ENCODE measurements around the gene GRPEL1.

Gene GRPEL1

GRCh38 chr4:7109169-7109568 lies 41.3 kb upstream of the GRPEL1 start:
- no peak overlapping the region for H3K4me3 ChIP-seq (ENCODE audit: low read length)
- TF ChIP-seq, protein P1, sequence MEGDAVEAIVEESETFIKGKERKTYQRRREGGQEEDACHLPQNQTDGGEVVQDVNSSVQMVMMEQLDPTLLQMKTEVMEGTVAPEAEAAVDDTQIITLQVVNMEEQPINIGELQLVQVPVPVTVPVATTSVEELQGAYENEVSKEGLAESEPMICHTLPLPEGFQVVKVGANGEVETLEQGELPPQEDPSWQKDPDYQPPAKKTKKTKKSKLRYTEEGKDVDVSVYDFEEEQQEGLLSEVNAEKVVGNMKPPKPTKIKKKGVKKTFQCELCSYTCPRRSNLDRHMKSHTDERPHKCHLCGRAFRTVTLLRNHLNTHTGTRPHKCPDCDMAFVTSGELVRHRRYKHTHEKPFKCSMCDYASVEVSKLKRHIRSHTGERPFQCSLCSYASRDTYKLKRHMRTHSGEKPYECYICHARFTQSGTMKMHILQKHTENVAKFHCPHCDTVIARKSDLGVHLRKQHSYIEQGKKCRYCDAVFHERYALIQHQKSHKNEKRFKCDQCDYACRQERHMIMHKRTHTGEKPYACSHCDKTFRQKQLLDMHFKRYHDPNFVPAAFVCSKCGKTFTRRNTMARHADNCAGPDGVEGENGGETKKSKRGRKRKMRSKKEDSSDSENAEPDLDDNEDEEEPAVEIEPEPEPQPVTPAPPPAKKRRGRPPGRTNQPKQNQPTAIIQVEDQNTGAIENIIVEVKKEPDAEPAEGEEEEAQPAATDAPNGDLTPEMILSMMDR (conservative IDR thresholded peaks at IDR 0.05; ENCODE audit: low read length): no peak
- no peak for DNase-seq (ENCODE audit: low read depth)

- no peak overlapping the region for H3K4me3 ChIP-seq (ENCODE audit: low read length)
- DNase-seq (ENCODE audit: low read depth): no peak
- TF ChIP-seq, protein P1 (conservative IDR thresholded peaks at IDR 0.05; ENCODE audit: low read length): no peak
These were observed 40.8 kb upstream of the GRPEL1 start for GRCh38 chr4:7108660-7109059.

- TF ChIP-seq, protein P1 (conservative IDR thresholded peaks at IDR 0.05; ENCODE audit: low read length): no peak
- no peak overlapping the region for H3K4me3 ChIP-seq (ENCODE audit: low read length)
- no peak for DNase-seq (ENCODE audit: low read depth)
These were observed 40.3 kb upstream of the GRPEL1 start for GRCh38 chr4:7108046-7108625.

DNA sequence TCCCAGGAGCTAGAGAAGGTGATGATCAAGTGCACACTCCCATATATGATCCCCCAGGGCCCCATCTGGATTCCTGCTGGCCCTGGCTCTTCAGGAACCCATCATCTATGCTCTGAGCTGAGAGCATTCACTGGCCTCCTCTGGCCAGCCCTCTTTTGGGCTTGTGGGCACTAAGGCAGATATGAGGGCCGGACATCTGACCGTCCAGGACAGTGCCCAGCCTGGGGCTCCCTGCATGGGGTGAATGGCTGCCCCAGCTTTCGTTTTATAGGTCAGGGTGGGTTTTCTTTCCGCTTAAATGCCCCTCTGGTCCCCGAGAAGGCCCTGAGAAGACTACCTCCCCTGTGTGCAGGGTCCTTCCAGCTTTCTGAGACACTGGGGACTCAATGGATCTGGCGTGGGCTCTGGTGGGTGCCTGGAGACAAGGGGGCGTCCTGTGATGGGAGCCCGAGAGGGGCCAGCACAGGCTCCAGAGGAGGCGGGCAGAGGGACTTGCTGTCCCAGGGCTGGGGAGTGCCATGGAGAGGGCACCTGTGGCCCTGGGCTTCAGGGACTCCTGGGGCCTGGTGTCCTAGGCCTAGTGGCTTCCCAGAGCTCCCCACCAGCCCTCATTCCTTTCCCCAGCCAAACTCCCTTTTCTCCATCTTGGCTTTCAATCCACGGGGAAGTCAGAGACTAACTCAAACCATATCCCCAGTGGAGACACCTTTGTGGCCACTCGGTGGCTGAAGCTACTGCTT lies 39.5 kb upstream of the GRPEL1 start:
- no peak for DNase-seq (ENCODE audit: low read depth)
- H3K4me3 ChIP-seq (ENCODE audit: low read length): no peak overlapping the region
- TF ChIP-seq, protein P1 (conservative IDR thresholded peaks at IDR 0.05; ENCODE audit: low read length): no peak

DNA sequence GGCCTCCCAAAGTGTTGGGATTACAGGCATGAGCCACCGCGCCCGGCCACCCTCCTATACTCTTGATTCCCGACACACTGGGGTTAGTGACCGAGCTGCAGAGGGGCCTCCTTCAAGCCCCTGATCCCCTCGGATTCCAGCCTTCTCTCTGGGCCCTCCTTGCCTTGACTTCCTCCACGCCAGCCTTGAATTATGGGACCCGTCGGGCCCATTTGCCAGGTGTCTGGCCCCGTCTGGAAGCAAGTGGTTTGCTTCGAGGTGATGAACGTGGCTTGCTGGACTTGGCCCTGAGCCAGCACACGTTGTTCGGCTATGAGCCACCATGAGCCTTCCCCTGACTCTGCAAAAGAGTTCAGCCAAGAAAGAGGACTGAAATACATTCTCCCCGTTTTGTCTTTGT lies 37.4 kb upstream of the GRPEL1 start:
- DNase-seq (ENCODE audit: low read depth): no peak
- TF ChIP-seq, protein P1 (conservative IDR thresholded peaks at IDR 0.05; ENCODE audit: low read length): no peak

GRCh38 chr4:7104366-7105031 lies 36.6 kb upstream of the GRPEL1 start:
- TF ChIP-seq, protein P1 (conservative IDR thresholded peaks at IDR 0.05; ENCODE audit: low read length): no peak
- DNase-seq (ENCODE audit: low read depth): no peak
- no peak overlapping the region for H3K4me3 ChIP-seq (ENCODE audit: low read length)

More for the DNA sequence above, 37.4 kb upstream of the GRPEL1 start:
- no peak overlapping the region for H3K4me3 ChIP-seq (ENCODE audit: low read length)

Data from AG10803 (cell line).